ENCODE results near the gene PCDHGB6. TPM values are rescaled to one million over a fixed set of nuclear protein-coding genes. Genes with fewer than 3 reads are reported as not detected.

PCDHGB6 gene
- total RNA-seq, 1 experiment from 2014 or later, result 0.22 TPM

DNA sequence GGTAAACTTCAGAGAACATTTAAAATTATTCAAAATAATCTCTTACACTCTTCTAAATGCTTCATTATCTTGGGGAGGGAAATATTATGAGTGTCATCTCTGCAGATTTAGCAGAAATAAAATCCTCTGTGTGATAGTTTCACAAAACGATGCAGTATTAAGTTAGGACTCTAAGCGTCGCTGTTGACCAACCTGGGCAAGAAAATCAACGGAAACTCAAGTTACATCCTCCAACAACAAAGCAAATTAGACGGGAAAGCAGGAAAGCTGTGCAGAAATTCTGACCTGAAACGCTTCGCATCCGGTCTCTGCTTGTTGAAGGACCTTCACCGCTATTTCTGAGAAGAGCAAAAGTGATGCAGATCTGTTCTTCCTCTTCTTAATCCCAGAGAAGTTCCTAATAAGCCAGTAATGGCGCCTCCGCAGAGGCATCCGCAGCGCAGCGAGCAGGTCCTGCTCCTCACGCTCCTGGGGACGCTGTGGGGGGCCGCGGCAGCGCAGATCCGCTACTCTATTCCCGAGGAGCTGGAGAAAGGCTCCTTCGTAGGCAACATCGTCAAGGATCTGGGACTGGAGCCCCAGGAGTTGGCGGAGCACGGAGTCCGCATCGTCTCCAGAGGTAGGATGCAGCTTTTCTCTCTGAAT lies 34.0 kb upstream of the PCDHGB6 start, which contains the start of gene PCDHGA6:
Gene PCDHGA6 (plus strand): TSS at position 219 of the 645 bp plus-strand sequence. CDS start 193 bp downstream, at position 412.
- H3K4me1 ChIP-seq (ENCODE audit: control insufficient read depth in 1 of 2, insufficient read depth in 2 of 2, low read length in 2 of 2), result no peaks in the 10 kb centered on the region
- RAD21 ChIA-PET (ENCODE audit: low non-redundant PET in 1 of 2, low total read pairs in 2 of 2, uncharacterized antibody in 2 of 2, unreplicated experiment in 2 of 2), result no interaction called here
- POLR2A ChIA-PET, result no interaction called here
- H2AFZ ChIP-seq (ENCODE audit: low read depth, low read length, poor library complexity, severe bottlenecking), result no peak within 1 kb of the TSS
- peaks cover 0 to 12% of the 10 kb centered on the region in 2 experiments; a peak in 2 of 4 replicates for H3K9me3 ChIP-seq (ENCODE audit: control insufficient read depth in 1 of 2, insufficient read depth in 1 of 2, low read depth in 1 of 2, low read length in 2 of 2)
- H3K27ac ChIP-seq (ENCODE audit: low read depth, low read length), result no peak within 1 kb of the TSS
- no peaks in the 10 kb centered on the region for H3K36me3 ChIP-seq (ENCODE audit: control insufficient read depth in 1 of 2, insufficient read depth in 2 of 2, low read length in 2 of 2)
- intact Hi-C loops (cut with micrococcal nuclease), result no loop called here
- CTCF ChIA-PET, result no interaction called here
- H4K20me1 ChIP-seq (ENCODE audit: insufficient read depth), result no peaks in the 10 kb centered on the region
- no peaks in the 10 kb centered on the region for H3K79me2 ChIP-seq (ENCODE audit: insufficient read depth, low read length)
- no peak within 1 kb of the TSS for H3K4me2 ChIP-seq (ENCODE audit: low read length)
- H3K9ac ChIP-seq (ENCODE audit: low read length), result no peak within 1 kb of the TSS
- no peaks in the 10 kb centered on the region for H3K27me3 ChIP-seq (ENCODE audit: insufficient read depth, low read length)
- H3K9me2 ChIP-seq (ENCODE audit: insufficient read depth), result no peaks in the 10 kb centered on the region
- no peak for ATAC-seq
- DNase-seq (ENCODE audit: low read depth, low spot score), result no peak
- BruUV-seq (replicated peaks), result no TSS peak
- TF ChIP-seq ELF1 (IDR thresholded peaks at IDR 0.05; ENCODE audit: borderline replicate concordance, low read depth), result no peak
- TF ChIP-seq, protein P1, sequence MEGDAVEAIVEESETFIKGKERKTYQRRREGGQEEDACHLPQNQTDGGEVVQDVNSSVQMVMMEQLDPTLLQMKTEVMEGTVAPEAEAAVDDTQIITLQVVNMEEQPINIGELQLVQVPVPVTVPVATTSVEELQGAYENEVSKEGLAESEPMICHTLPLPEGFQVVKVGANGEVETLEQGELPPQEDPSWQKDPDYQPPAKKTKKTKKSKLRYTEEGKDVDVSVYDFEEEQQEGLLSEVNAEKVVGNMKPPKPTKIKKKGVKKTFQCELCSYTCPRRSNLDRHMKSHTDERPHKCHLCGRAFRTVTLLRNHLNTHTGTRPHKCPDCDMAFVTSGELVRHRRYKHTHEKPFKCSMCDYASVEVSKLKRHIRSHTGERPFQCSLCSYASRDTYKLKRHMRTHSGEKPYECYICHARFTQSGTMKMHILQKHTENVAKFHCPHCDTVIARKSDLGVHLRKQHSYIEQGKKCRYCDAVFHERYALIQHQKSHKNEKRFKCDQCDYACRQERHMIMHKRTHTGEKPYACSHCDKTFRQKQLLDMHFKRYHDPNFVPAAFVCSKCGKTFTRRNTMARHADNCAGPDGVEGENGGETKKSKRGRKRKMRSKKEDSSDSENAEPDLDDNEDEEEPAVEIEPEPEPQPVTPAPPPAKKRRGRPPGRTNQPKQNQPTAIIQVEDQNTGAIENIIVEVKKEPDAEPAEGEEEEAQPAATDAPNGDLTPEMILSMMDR (IDR thresholded peaks at IDR 0.05 in 2 of 3, conservative IDR thresholded peaks at IDR 0.05 in 1 of 3; ENCODE audit: borderline replicate concordance in 1 of 3, insufficient read depth in 1 of 3, low read depth in 2 of 3, low read length in 2 of 3), result peak; percentile 25 to 42 (median 36); a peak in 4 of 6 replicates
- TF ChIP-seq RAD21 (IDR thresholded peaks at IDR 0.05; ENCODE audit: low read depth), result peak; percentile 51
- H3K4me3 ChIP-seq (replicated peaks in 1 of 2; ENCODE audit: low read depth in 1 of 2, low read length in 2 of 2), result no peak within 1 kb of the TSS

DNA sequence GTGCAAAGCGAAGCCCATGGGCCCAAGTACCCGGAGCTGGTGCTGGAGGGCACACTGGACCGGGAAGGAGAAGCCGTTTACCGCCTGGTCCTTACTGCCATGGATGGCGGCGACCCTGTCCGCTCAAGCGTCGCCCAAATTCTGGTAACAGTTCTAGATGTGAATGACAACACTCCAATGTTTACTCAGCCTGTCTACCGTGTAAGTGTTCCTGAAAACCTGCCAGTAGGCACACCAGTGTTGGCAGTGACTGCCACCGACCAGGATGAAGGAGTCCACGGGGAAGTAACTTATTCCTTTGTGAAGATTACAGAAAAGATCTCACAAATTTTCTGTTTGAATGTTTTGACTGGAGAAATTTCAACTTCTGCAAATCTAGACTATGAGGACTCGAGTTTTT lies 33.2 kb upstream of the PCDHGB6 start:
- H3K4me3 ChIP-seq (replicated peaks in 1 of 2; ENCODE audit: low read depth in 1 of 2, low read length in 2 of 2), result no peak overlapping the region
- no peak overlapping the region for H3K27ac ChIP-seq (ENCODE audit: low read depth, low read length)
- ATAC-seq (no peak), DNase-seq (ENCODE audit: low read depth, low spot score) (no peak)
- H2AFZ ChIP-seq (ENCODE audit: low read depth, low read length, poor library complexity, severe bottlenecking), result no peak overlapping the region
- H3K79me2 ChIP-seq (ENCODE audit: insufficient read depth, low read length), result no peaks in the 10 kb centered on the region
- no peak overlapping the region for H3K9ac ChIP-seq (ENCODE audit: low read length)
- CTCF ChIA-PET, result no interaction called here
- no peaks in the 10 kb centered on the region for H3K27me3 ChIP-seq (ENCODE audit: insufficient read depth, low read length)
- TF ChIP-seq FOSL1 (IDR thresholded peaks at IDR 0.05; ENCODE audit: low read depth) (no peak), POLR2A (IDR thresholded peaks at IDR 0.05; ENCODE audit: borderline replicate concordance, extremely low read depth, insufficient read depth, insufficient read length) (no peak), EGR1 (IDR thresholded peaks at IDR 0.05; ENCODE audit: low read depth) (no peak), SP1 (IDR thresholded peaks at IDR 0.05; ENCODE audit: low read depth) (no peak)
- no peak overlapping the region for H3K4me2 ChIP-seq (ENCODE audit: low read length)
- H3K36me3 ChIP-seq (ENCODE audit: control insufficient read depth in 1 of 2, insufficient read depth in 2 of 2, low read length in 2 of 2), result no peaks in the 10 kb centered on the region
- H3K9me3 ChIP-seq (ENCODE audit: control insufficient read depth in 1 of 2, insufficient read depth in 1 of 2, low read depth in 1 of 2, low read length in 2 of 2), result peaks cover 0 to 12% of the 10 kb centered on the region in 2 experiments; a peak in 2 of 4 replicates
- no peaks in the 10 kb centered on the region for H4K20me1 ChIP-seq (ENCODE audit: insufficient read depth)
- BruUV-seq (replicated peaks), result no TSS peak
- no peaks in the 10 kb centered on the region for H3K9me2 ChIP-seq (ENCODE audit: insufficient read depth)
- intact Hi-C loops (cut with micrococcal nuclease), result no loop called here
- H3K4me1 ChIP-seq (ENCODE audit: control insufficient read depth in 1 of 2, insufficient read depth in 2 of 2, low read length in 2 of 2), result no peaks in the 10 kb centered on the region
- POLR2A ChIA-PET, result no interaction called here
- RAD21 ChIA-PET (ENCODE audit: low non-redundant PET in 1 of 2, low total read pairs in 2 of 2, uncharacterized antibody in 2 of 2, unreplicated experiment in 2 of 2), result no interaction called here

Measured in HCT116 (cell line).